ENCODE results near the gene ADAMTS9.

Gene ADAMTS9

DNA sequence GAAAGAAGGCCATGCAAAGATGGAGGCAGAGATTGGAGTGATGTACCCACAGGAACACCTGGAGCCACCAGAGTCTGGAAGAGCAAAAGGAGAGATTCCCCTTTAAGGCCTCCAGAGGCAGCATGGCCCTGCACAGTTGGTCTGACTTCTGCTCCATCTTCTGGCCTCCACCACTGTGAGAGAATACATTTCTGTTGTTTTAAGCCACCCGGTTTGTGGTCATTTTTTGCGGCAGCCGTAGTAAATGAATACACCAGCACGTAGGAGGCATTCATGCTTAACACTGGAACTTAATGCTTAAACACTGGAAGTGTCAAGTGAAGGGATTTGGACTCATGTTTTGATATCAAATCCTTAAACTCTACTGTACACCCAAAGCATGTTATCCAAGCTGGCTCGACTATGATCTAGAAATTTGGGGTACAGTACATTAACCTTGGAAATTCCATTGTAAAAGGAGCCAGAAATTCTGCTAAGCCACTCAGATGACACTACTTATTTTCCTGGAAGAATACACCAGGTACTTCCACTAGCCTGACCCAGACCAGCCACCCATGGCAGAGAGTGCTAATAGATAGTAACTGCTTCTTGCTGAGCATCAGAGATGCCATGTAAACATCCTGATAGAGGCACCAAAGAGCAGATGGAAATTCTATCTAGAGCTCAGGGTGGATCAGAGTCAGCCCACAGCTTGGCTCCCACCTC lies 190.9 kb downstream of the ADAMTS9 start:
- ChIA-PET CTCF (interaction anchor here (1.1 to 1.8 kb wide), 2 partner anchors 13 to 473 kb away, joined by 4 read pairs; partner anchors contain the start of gene PSMD6), POLR2A (no interaction called here)
- no peak overlapping the region for H3K4me3 ChIP-seq (ENCODE audit: low read depth, low read length)
- TF ChIP-seq, protein P1, sequence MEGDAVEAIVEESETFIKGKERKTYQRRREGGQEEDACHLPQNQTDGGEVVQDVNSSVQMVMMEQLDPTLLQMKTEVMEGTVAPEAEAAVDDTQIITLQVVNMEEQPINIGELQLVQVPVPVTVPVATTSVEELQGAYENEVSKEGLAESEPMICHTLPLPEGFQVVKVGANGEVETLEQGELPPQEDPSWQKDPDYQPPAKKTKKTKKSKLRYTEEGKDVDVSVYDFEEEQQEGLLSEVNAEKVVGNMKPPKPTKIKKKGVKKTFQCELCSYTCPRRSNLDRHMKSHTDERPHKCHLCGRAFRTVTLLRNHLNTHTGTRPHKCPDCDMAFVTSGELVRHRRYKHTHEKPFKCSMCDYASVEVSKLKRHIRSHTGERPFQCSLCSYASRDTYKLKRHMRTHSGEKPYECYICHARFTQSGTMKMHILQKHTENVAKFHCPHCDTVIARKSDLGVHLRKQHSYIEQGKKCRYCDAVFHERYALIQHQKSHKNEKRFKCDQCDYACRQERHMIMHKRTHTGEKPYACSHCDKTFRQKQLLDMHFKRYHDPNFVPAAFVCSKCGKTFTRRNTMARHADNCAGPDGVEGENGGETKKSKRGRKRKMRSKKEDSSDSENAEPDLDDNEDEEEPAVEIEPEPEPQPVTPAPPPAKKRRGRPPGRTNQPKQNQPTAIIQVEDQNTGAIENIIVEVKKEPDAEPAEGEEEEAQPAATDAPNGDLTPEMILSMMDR (IDR thresholded peaks at IDR 0.05; ENCODE audit: insufficient read depth, low read length, missing control alignments) = no peak
- DNase-seq (ENCODE audit: low read depth, low spot score) = no peak

DNA sequence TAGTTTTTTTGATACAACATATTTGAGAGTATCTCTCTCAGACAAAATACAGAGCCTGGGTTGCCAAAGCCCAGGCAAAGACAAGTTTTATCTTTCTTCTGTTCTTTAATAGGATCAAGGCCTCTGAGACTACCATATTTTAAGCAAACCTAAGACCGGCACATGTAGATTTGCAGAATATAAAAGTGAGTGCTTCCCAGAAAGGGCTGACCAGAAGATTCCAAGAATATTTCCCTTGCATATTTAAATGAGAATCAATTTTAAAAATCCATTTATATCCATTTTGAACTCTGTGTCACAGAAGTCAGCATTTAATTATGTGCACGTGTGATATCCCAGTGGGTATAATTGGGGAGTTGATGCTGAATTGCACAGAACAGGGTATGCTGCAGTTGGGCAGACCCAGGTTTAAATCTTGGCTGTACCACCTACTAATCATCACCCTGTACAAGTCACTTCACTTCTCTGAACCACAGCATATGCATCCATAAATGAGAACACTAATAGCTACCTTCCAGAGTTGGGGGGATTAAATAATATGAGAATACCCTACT lies 191.9 kb downstream of the ADAMTS9 start:
- H3K4me3 ChIP-seq (ENCODE audit: low read depth, low read length) = no peak overlapping the region
- ChIA-PET CTCF (no interaction called here), POLR2A (no interaction called here)
- no peak for DNase-seq (ENCODE audit: low read depth, low spot score)
- TF ChIP-seq, protein P1 (IDR thresholded peaks at IDR 0.05; ENCODE audit: insufficient read depth, low read length, missing control alignments) = no peak

DNA sequence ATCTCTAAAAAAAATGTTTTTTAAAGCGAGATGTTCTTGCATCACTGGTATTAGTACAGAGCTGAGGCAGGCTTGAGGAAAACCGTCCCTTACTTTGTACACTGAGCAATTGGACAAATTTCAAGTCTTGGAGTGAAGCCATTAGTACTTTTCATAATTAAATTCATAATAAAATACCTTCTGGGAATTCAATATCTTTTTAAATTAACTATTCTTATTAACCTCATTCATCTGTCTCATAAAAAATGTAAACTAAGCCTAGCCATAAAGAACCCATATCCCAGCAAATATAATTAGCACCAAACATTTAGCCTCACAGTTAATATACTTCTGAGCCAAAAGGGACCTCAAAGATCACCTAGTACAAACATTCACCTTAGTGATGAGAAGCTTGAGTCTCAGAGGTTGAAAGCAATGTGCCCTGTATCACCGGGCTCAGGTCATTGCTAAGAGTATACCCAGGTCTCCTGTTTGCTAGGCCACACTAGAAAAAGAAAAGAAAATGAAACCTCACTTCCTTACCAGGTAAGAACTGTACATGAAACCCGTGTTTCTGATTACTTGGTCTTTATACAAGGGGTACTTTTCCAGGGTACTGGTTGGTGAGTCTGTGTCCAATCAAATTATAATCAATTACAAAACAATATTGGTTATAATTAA lies 192.5 kb downstream of the ADAMTS9 start:
- TF ChIP-seq, protein P1 (IDR thresholded peaks at IDR 0.05; ENCODE audit: insufficient read depth, low read length, missing control alignments) = no peak
- H3K4me3 ChIP-seq (ENCODE audit: low read depth, low read length) = no peak overlapping the region
- ChIA-PET CTCF (interaction anchor here (2.1 kb wide), 1 partner anchor 10 kb away, joined by 23 read pairs; no protein-coding TSS in a partner anchor), POLR2A (no interaction called here)
- DNase-seq (ENCODE audit: low read depth, low spot score) = no peak

DNA sequence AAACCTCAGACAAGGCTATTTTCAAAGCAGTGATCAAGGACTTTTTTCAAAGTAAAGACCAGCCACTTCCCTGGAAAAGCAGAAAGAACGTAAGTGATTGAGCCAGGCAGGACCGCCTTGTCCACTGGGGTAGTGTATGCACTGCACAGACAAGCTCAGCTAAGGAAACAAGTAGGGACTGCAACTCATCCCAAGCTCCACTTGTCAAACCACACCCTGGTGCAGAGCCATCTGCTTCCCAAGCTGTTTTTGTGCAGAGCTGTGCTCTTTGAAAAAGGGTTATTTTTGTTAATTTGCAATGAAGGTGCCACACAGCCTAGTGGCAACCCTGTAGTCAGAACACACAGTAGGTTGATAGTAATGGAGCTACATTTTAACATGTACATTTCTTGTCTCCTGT lies 193.3 kb downstream of the ADAMTS9 start:
- no peak for DNase-seq (ENCODE audit: low read depth, low spot score)
- ChIA-PET CTCF (interaction anchor here (0.7 to 2.1 kb wide), 2 partner anchors 10 to 221 kb away, joined by 3 to 23 read pairs; no protein-coding TSS in a partner anchor), POLR2A (no interaction called here)
- TF ChIP-seq, protein P1 (IDR thresholded peaks at IDR 0.05; ENCODE audit: insufficient read depth, low read length, missing control alignments) = no peak
- H3K4me3 ChIP-seq (ENCODE audit: low read depth, low read length) = no peak overlapping the region

DNA sequence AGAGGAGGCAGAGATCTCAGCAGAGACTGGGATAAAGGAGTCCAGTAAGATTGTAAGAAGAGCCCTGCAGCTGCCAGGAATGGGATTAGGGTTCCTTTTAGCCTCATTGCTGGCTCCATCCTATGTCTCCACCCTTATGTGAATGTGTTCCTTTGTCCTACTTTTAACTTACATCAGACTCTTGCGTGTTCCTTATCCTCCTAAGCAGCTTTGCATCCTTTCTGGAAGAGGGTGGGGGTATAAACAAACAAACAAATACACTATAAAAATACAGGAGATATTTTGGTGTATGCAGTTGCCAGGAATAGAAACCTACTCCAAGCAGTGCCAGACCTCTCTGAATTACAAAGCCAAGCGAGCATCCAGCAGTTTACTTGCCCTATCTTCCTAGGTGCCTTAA lies 194.7 kb downstream of the ADAMTS9 start:
- H3K4me3 ChIP-seq (ENCODE audit: low read depth, low read length) = no peak overlapping the region
- POLR2A ChIA-PET = no interaction called here
- CTCF ChIA-PET = interaction anchor here (1.7 kb wide), 1 partner anchor 9 kb away, joined by 16 read pairs; no protein-coding TSS in a partner anchor
- no peak for DNase-seq (ENCODE audit: low read depth, low spot score)
- TF ChIP-seq, protein P1 (IDR thresholded peaks at IDR 0.05; ENCODE audit: insufficient read depth, low read length, missing control alignments) = no peak

DNA sequence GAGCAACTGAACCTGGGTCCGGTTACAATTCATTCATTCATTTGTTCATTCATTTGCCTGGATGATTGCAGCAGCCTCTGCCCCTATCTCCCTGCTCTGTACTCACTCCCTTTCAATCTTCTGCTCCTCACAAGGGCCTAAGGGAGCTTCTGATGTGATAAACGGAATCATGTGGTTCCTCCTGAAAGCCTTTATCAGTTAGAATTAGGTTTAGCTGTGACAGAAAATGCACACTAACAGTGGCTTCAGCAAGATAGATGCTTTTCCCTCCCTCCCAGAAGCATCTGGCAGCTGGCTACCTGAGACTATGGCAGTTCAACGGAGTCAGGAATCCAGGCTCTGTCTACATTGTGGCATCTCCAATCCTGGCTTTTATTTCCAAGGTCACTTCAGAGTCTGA lies 196.0 kb downstream of the ADAMTS9 start:
- ChIA-PET POLR2A (no interaction called here), CTCF (interaction anchor here (1.0 to 1.7 kb wide), 2 partner anchors 8 to 468 kb away, joined by 4 to 16 read pairs; partner anchors contain the start of gene PSMD6)
- TF ChIP-seq, protein P1 (IDR thresholded peaks at IDR 0.05; ENCODE audit: insufficient read depth, low read length, missing control alignments) = no peak
- no peak overlapping the region for H3K4me3 ChIP-seq (ENCODE audit: low read depth, low read length)
- DNase-seq (ENCODE audit: low read depth, low spot score) = no peak

All from AG04449 (cell line).